ENCODE measurements around the gene PDCD4. TPM values are rescaled to one million over a fixed set of nuclear protein-coding genes. Genes with fewer than 3 reads are reported as not detected.
"Not testable (repeated sequence)": the region's sequence is repeated elsewhere in the genome, so short reads cannot be mapped to it uniquely, and the experiment has no call there.

PDCD4 gene
- total RNA-seq, 1 experiment from 2014 or later: 63.0 TPM

DNA sequence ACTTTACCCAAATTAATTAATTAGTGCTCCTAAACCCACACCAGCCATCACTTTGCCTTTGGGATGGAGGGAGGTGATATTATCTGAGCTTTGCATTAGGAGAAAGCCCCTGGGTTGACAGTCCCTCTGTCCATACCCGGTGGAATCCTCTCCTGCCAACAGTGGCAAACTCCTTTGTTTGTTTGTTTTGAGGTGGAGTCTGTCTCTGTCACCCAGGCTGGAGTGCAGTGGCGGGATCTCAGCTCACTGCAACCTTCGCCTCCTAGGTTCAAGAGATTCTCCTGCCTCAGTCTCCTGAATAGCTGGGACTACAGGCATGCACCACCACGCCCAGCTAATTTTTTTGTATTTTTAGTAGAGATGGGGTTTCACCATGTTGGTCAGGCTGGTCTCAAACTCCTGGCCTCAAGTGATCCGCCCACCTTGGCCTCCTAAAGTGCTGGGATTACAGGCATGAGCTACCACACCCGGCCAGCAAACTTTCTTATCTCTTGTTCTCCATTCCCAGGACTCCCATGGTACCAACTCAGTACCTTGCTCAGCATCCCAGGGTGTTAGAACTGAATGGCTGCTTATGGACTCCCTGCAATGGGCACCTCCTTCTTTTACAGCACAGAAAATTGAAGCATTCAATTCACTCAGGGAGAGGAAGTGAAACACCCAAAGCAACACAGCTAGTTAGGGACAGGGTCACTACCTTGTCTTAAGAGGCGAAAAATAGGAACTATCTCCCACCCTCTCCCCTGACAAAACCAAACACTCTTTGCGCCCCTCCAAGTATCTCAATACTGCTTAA lies 4.5 kb upstream of the PDCD4 start:
- H3K27ac ChIP-seq (ENCODE audit: low read depth, low read length); H3K79me2 ChIP-seq (ENCODE audit: insufficient read depth, low read length); H3K4me3 ChIP-seq (replicated peaks in 1 of 2; ENCODE audit: low read depth in 1 of 2, low read length in 2 of 2); ATAC-seq; H3K27me3 ChIP-seq (ENCODE audit: insufficient read depth, low read length); H4K20me1 ChIP-seq (ENCODE audit: insufficient read depth); DNase-seq (ENCODE audit: low read depth, low spot score); H3K4me2 ChIP-seq (ENCODE audit: low read length); H3K9me2 ChIP-seq (ENCODE audit: insufficient read depth); BruUV-seq (replicated peaks); POLR2A ChIA-PET; H3K9ac ChIP-seq (ENCODE audit: low read length); CTCF ChIA-PET; intact Hi-C loops (cut with micrococcal nuclease); H3K9me3 ChIP-seq (ENCODE audit: control insufficient read depth in 1 of 2, insufficient read depth in 1 of 2, low read depth in 1 of 2, low read length in 2 of 2); H3K36me3 ChIP-seq (ENCODE audit: control insufficient read depth in 1 of 2, insufficient read depth in 2 of 2, low read length in 2 of 2): not testable (repeated sequence)
- Histone ChIP-seq H3K4me1 (ENCODE audit: control insufficient read depth in 1 of 2, insufficient read depth in 2 of 2, low read length in 2 of 2) (peaks cover 16 to 28% of the 10 kb centered on the region in 2 experiments), H2AFZ (ENCODE audit: low read depth, low read length, poor library complexity, severe bottlenecking) (peak overlapping the region; percentile 59)
- RAD21 ChIA-PET (ENCODE audit: low non-redundant PET in 1 of 2, low total read pairs in 2 of 2, uncharacterized antibody in 2 of 2, unreplicated experiment in 2 of 2): interaction anchor here in 1 of 2 experiments (0.6 kb wide), 1 partner anchor 44 kb away, joined by 4 read pairs; no protein-coding TSS in a partner anchor

DNA sequence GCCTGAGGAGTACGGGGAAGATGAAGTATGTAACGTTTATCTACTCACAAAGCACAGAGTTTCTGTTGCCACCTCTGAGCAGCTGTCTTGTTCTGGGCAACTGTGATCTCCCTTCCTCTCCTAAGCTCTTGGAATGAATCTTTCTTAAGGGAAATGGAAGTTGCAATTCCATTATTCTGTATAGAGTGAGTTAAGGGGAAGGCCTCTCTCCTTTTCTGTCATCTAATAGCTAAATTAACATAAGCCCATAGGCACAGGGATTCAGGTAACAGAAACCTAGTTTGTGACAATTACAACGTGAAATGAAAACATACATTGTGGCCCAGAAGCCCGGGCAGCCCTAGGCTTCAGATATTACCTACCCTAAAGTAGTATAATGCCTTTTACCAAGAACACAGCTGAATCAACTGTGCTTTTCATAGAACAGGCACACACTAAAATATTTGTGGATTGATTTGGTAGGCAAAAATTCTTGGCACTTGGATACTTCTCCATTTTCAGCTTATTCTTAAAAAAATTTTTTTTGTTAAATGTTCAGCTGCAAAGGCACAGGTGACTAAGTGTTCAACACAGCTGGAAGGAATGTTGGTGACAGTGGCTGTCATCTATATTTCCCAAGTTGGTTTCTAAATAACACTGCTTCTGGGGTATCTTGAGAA lies 3.8 kb upstream of the PDCD4 start:
- no peak overlapping the region for H3K27ac ChIP-seq (ENCODE audit: low read depth, low read length)
- no peaks in the 10 kb centered on the region for H3K79me2 ChIP-seq (ENCODE audit: insufficient read depth, low read length)
- H3K4me3 ChIP-seq (replicated peaks in 1 of 2; ENCODE audit: low read depth in 1 of 2, low read length in 2 of 2): no peak overlapping the region
- H3K9ac ChIP-seq (ENCODE audit: low read length): no peak overlapping the region
- ChIA-PET RAD21 (ENCODE audit: low non-redundant PET in 1 of 2, low total read pairs in 2 of 2, uncharacterized antibody in 2 of 2, unreplicated experiment in 2 of 2) (no interaction called here), CTCF (no interaction called here), POLR2A (no interaction called here)
- no peaks in the 10 kb centered on the region for H3K27me3 ChIP-seq (ENCODE audit: insufficient read depth, low read length)
- H3K4me1 ChIP-seq (ENCODE audit: control insufficient read depth in 1 of 2, insufficient read depth in 2 of 2, low read length in 2 of 2): peaks cover 18 to 35% of the 10 kb centered on the region in 2 experiments
- intact Hi-C loops (cut with micrococcal nuclease): no loop called here
- DNase-seq (ENCODE audit: low read depth, low spot score): no peak
- H2AFZ ChIP-seq (ENCODE audit: low read depth, low read length, poor library complexity, severe bottlenecking): peak overlapping the region; percentile 28
- TF ChIP-seq, protein P1, sequence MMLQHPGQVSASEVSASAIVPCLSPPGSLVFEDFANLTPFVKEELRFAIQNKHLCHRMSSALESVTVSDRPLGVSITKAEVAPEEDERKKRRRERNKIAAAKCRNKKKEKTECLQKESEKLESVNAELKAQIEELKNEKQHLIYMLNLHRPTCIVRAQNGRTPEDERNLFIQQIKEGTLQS (IDR thresholded peaks at IDR 0.05): no peak
- TF ChIP-seq TCF7L2 (IDR thresholded peaks at IDR 0.05; ENCODE audit: borderline replicate concordance, extremely low read depth, insufficient read depth, insufficient read length) (no peak), SIN3A (IDR thresholded peaks at IDR 0.05; ENCODE audit: low read depth) (no peak), EZH2phosphoT487 (IDR thresholded peaks at IDR 0.05; ENCODE audit: borderline replicate concordance) (no peak)
- H3K4me2 ChIP-seq (ENCODE audit: low read length): no peak overlapping the region
- no peaks in the 10 kb centered on the region for H4K20me1 ChIP-seq (ENCODE audit: insufficient read depth)
- H3K9me3 ChIP-seq (ENCODE audit: control insufficient read depth in 1 of 2, insufficient read depth in 1 of 2, low read depth in 1 of 2, low read length in 2 of 2): no peaks in the 10 kb centered on the region
- no peak for ATAC-seq
- H3K36me3 ChIP-seq (ENCODE audit: control insufficient read depth in 1 of 2, insufficient read depth in 2 of 2, low read length in 2 of 2): no peaks in the 10 kb centered on the region
- no peaks in the 10 kb centered on the region for H3K9me2 ChIP-seq (ENCODE audit: insufficient read depth)
- BruUV-seq (replicated peaks): no TSS peak

Measured in HCT116 (cell line).